ENCODE results near the gene ENG. TPM values are rescaled to one million over a fixed set of nuclear protein-coding genes. Genes with fewer than 3 reads are reported as not detected.

The ENG gene
- total RNA-seq, 2 experiments from 2014 or later: 17.2 to 17.3 TPM

- H3K4me3 Mint-ChIP-seq: no peak overlapping the region
- no peaks in the 10 kb centered on the region for H3K9me3 Mint-ChIP-seq
- ChIA-PET POLR2A (no interaction called here), CTCF (no interaction called here)
- H3K36me3 Mint-ChIP-seq (ENCODE audit: low read depth): peaks cover 23% of the 10 kb centered on the region
- H3K27ac Mint-ChIP-seq: no peak overlapping the region
- no peak for DNase-seq
- peaks cover 9% of the 10 kb centered on the region for H3K4me1 Mint-ChIP-seq
- no peaks in the 10 kb centered on the region for H3K27me3 Mint-ChIP-seq
These were observed 41.4 kb downstream of the ENG start for GRCh38 chr9:127812936-127813675.

GRCh38 chr9:127812011-127812410 is 42.4 kb downstream of the ENG start:
- H3K9me3 Mint-ChIP-seq: no peaks in the 10 kb centered on the region
- ChIA-PET POLR2A (interaction anchor here (0.6 kb wide), 1 partner anchor 92 kb away, joined by 3 read pairs; no protein-coding TSS in a partner anchor), CTCF (interaction anchor here (0.6 to 1.0 kb wide), 3 partner anchors 9 to 1507 kb away, joined by 3 to 4 read pairs (median 3); partner anchors contain the start of gene FPGS)
- DNase-seq: no peak
- peaks cover 18% of the 10 kb centered on the region for H3K36me3 Mint-ChIP-seq (ENCODE audit: low read depth)
- peak overlapping the region; percentile 3 for H3K27ac Mint-ChIP-seq
- H3K4me3 Mint-ChIP-seq: no peak overlapping the region
- H3K27me3 Mint-ChIP-seq: no peaks in the 10 kb centered on the region
- H3K4me1 Mint-ChIP-seq: peaks cover 9% of the 10 kb centered on the region

- ChIA-PET POLR2A (interaction anchor here (0.6 kb wide), 1 partner anchor 469 kb away, joined by 3 read pairs; no protein-coding TSS in a partner anchor), CTCF (no interaction called here)
- Mint-ChIP-seq H3K4me1 (peaks cover 15% of the 10 kb centered on the region), H3K27ac (peak overlapping the region; percentile 54), H3K4me3 (no peak overlapping the region), H3K36me3 (ENCODE audit: low read depth) (peaks cover 25% of the 10 kb centered on the region), H3K27me3 (no peaks in the 10 kb centered on the region), H3K9me3 (no peaks in the 10 kb centered on the region)
- no peak for DNase-seq
These were observed 43.9 kb downstream of the ENG start for GRCh38 chr9:127810378-127811187.

GRCh38 chr9:127809540-127810377 is 44.7 kb downstream of the ENG start:
- POLR2A ChIA-PET: no interaction called here
- Mint-ChIP-seq H3K27me3 (no peaks in the 10 kb centered on the region), H3K4me1 (peaks cover 16% of the 10 kb centered on the region), H3K27ac (peak overlapping the region; percentile 54), H3K9me3 (no peaks in the 10 kb centered on the region), H3K36me3 (ENCODE audit: low read depth) (peaks cover 25% of the 10 kb centered on the region), H3K4me3 (no peak overlapping the region)
- DNase-seq: no peak
- CTCF ChIA-PET: interaction anchor here (0.6 to 1.5 kb wide), 2 partner anchors 60 to 1022 kb away, joined by 3 to 5 read pairs; no protein-coding TSS in a partner anchor

GRCh38 chr9:127809002-127809539 is 45.4 kb downstream of the ENG start:
- peak overlapping the region; percentile 36 for H3K27ac Mint-ChIP-seq
- H3K4me3 Mint-ChIP-seq: no peak overlapping the region
- no peak for DNase-seq
- H3K9me3 Mint-ChIP-seq: no peaks in the 10 kb centered on the region
- POLR2A ChIA-PET: no interaction called here
- no peaks in the 10 kb centered on the region for H3K27me3 Mint-ChIP-seq
- CTCF ChIA-PET: interaction anchor here (0.6 to 1.5 kb wide), 2 partner anchors 61 to 1023 kb away, joined by 3 to 5 read pairs; no protein-coding TSS in a partner anchor
- H3K4me1 Mint-ChIP-seq: peaks cover 22% of the 10 kb centered on the region
- peaks cover 25% of the 10 kb centered on the region for H3K36me3 Mint-ChIP-seq (ENCODE audit: low read depth)

- CTCF ChIA-PET: interaction anchor here (0.6 to 1.5 kb wide), 2 partner anchors 62 to 1024 kb away, joined by 3 to 5 read pairs; no protein-coding TSS in a partner anchor
- Mint-ChIP-seq H3K4me3 (no peak overlapping the region), H3K9me3 (no peaks in the 10 kb centered on the region), H3K4me1 (peaks cover 25% of the 10 kb centered on the region), H3K27me3 (no peaks in the 10 kb centered on the region), H3K27ac (peak overlapping the region; percentile 36), H3K36me3 (ENCODE audit: low read depth) (peaks cover 25% of the 10 kb centered on the region)
- POLR2A ChIA-PET: no interaction called here
- no peak for DNase-seq
These were observed 46.0 kb downstream of the ENG start for GRCh38 chr9:127808347-127809001.

- no peak overlapping the region for H3K4me3 Mint-ChIP-seq
- no peaks in the 10 kb centered on the region for H3K9me3 Mint-ChIP-seq
- peaks cover 30% of the 10 kb centered on the region for H3K4me1 Mint-ChIP-seq
- H3K36me3 Mint-ChIP-seq (ENCODE audit: low read depth): peaks cover 25% of the 10 kb centered on the region
- POLR2A ChIA-PET: no interaction called here
- H3K27me3 Mint-ChIP-seq: no peaks in the 10 kb centered on the region
- peak overlapping the region; percentile 27 for H3K27ac Mint-ChIP-seq
- CTCF ChIA-PET: no interaction called here
- DNase-seq: no peak
These were observed 47.6 kb downstream of the ENG start for GRCh38 chr9:127806871-127807270.

- no peaks in the 10 kb centered on the region for H3K27me3 Mint-ChIP-seq
- ChIA-PET CTCF (interaction anchor here (1.0 to 1.1 kb wide), 2 partner anchors 13 to 48 kb away, joined by 3 to 4 read pairs; no protein-coding TSS in a partner anchor), POLR2A (no interaction called here)
- DNase-seq: peak; percentile 35
- H3K4me3 Mint-ChIP-seq: no peak overlapping the region
- H3K4me1 Mint-ChIP-seq: peaks cover 36% of the 10 kb centered on the region
- no peaks in the 10 kb centered on the region for H3K9me3 Mint-ChIP-seq
- no peak overlapping the region for H3K27ac Mint-ChIP-seq
- peaks cover 23% of the 10 kb centered on the region for H3K36me3 Mint-ChIP-seq (ENCODE audit: low read depth)
These were observed 48.8 kb downstream of the ENG start for GRCh38 chr9:127805620-127806019.

- ChIA-PET POLR2A (no interaction called here), CTCF (interaction anchor here (1.4 kb wide), 1 partner anchor 118 kb away, joined by 4 read pairs; no protein-coding TSS in a partner anchor)
- Mint-ChIP-seq H3K36me3 (ENCODE audit: low read depth) (peaks cover 9% of the 10 kb centered on the region), H3K4me3 (peak overlapping the region; percentile 92), H3K27me3 (no peaks in the 10 kb centered on the region), H3K9me3 (no peaks in the 10 kb centered on the region), H3K4me1 (peaks cover 27% of the 10 kb centered on the region), H3K27ac (peak overlapping the region; percentile 92)
- DNase-seq: no peak
These were observed 50.7 kb downstream of the ENG start for GRCh38 chr9:127803507-127804352.

- no peaks in the 10 kb centered on the region for H3K9me3 Mint-ChIP-seq
- peaks cover 8% of the 10 kb centered on the region for H3K36me3 Mint-ChIP-seq (ENCODE audit: low read depth)
- POLR2A ChIA-PET: no interaction called here
- H3K4me3 Mint-ChIP-seq: peak within 1 kb of the TSS; percentile 92
- peaks cover 29% of the 10 kb centered on the region for H3K4me1 Mint-ChIP-seq
- H3K27me3 Mint-ChIP-seq: no peaks in the 10 kb centered on the region
- peak within 1 kb of the TSS; percentile 92 for H3K27ac Mint-ChIP-seq
- peak; percentile 84 for DNase-seq
- CTCF ChIA-PET: interaction anchor here (0.7 to 1.4 kb wide), 5 partner anchors 9 to 119 kb away, joined by 3 to 4 read pairs (median 4); partner anchors contain the start of genes CDK9 and SH2D3C
These were observed 51.6 kb downstream of the ENG start, which contains the start of gene FPGS for GRCh38 chr9:127802576-127803443. FPGS (plus strand) TSS chr9:127802882; CDS start chr9:127802925, 43 bp downstream.
